NOMO-1 treated with dmso at 0.1 percent for 144 hours (cell line): ENCODE results near the gene NTHL1.
A peak's percentile ranks its signal among the peaks of the same experiment; 100 is the strongest.

Experiments used
- DNase-seq: peaks from one replicate; lab custom pipeline; 2025; ENCODE audit not compliant: unreplicated experiment; lab: John Stamatoyannopoulos, UW

NTHL1 gene

DNA sequence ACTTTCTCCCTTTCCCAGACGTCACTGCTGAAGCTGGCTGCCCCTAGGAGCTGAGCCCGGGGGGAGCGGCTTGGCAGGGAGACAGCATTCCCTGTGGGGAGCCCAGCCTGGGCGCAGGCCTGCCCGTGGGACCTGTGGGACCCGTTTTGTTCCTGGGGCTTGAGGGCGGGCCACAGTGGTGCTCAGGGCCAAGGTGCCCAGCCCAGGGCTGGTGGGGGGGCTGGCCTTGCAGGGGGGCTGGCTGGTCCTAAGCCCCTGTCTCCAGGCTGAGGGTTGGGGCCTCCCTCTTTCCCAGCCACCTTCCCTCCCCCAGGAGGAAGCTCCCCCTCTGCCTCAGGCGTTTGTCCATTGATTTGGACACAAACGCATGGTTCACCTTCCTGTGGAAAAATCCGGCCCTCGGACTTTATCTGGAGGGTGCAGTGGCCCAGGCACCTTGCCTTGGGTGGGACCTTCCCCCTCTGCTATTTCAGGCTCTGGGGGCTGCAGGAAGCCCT, 16.5 kb downstream of the NTHL1 start:
- no peak for DNase-seq

DNA sequence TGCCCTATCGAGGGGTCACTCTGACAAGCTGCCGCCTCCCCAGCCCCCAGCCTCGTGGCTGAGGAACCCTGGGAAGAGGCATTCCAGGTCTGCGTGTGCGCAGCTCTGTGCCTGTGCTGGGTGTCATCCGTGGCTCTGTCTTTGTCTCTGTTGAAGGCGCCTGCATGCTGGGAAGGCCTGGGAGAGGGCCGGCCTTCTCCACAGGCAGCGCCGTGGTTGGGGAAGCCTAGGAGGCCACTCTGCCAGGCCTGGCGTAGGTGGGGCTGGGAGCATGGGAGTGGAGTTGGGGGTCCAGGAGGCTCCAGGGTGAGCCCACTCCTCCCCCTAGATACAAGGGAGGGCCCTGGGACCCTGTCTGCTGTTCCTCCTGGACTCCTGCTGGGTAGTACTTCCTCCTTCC, 17.6 kb downstream of the NTHL1 start:
- DNase-seq = no peak

DNA sequence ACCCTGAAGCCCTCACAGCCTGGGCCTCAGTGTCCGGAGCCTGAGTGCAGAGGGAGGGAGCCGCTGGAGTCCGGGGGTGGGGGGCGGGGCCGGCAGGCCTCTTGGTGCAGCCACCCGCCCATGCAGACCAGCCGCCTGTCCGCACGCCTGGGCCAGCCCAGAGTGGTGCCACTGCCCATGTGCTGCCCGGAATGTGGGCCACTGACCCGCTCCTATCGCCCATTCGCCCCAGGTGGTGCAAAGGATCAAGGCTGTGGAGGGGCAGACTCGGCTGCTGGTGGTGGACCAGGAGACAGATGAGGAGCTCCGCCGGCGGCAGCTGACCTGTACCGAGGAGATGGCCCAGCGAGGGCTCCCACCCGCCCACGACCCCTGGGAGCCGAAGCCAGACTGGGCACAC, 18.3 kb downstream of the NTHL1 start:
- DNase-seq = no peak

DNA sequence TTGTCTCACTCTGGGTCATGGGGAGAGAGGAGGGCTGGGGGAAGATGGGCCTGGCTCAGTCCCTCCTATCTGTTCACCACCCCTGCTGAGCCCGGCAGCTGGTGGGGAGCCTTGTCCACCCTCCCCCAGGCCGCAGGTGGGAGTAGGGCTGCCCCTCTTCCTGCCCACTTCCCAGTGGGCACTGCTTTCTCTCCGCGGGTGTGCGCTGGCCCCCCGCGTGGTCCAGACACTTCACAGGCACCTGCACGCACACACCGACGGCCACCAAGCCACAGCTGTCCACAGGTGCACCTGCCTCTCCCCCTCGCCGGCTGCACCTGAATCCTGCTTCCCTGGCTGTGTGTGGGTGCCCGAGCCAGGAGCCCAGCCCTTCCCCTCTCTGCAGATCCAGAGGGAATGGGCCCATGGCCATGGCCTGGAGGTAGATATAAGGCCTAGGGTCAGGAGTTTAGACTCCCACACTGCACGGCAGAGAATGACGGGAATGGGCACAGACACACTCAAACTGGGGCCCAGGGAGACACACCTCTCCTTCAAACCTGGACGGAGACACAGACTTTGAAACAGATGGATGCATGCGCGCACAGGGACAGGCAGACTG, 18.9 kb downstream of the NTHL1 start:
- no peak for DNase-seq

DNA sequence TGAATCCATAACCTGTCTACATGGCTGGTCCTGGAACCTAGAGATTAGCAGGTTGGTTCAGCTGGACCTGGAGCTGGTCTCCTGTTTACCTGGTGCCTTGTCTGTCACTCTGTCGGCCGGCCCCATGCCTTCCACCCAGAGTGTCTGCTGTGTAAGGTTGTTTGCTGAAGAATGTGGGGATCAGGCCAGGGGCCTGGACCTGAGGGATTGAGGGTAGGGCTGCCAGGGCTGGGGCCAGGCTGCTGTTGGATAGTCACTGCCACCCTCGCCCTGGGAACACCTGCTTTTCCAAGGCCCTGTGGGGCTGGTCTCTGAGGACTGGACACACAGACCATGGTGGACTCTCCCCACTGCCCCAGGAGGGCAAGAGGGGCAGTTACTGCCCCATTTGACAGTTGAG, 19.5 kb downstream of the NTHL1 start:
- DNase-seq = no peak

DNA sequence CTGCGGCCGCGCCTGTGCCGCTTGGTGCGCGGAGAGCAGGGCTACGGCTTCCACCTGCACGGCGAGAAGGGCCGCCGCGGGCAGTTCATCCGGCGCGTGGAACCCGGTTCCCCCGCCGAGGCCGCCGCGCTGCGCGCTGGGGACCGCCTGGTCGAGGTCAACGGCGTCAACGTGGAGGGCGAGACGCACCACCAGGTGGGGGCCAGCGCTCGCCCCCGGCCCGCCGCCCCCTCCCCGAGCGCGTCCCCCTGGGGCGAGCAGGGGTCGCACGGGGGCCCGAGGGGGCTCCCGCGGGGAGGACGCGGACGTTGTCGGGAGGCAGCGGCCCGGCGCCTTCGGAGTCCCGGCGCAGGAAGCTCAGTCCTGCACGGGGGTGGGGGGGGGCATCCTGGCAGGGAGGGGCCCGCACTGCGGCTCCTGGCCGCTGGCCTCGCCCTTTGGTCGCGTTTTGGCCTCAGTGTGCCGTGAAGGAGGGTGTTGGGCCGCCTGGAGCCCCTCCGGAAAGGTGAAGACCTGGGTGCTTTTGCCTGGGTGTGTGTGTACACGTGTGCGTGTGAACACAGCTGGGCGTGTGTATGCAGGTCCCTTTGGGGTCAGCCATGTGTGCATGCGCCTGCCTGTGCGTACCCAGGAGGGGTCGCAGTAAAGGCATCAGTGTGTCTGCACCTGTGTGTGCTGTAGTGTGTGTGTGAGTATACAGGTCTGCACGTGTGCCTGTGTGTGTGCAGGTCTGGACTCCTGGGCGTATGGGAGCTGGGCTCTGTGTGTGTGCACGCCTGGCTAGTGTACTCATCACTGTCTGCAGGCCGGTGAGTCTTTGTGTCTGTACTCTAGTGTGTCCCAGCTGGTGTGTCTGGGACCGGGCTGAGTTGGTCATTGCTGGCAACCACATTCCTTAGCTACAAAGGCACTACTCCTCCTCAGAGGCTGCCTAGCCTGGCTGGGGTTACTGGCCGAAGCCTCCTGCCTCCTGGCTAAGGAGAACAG, 20.3 kb downstream of the NTHL1 start:
- DNase-seq = no peak

DNA sequence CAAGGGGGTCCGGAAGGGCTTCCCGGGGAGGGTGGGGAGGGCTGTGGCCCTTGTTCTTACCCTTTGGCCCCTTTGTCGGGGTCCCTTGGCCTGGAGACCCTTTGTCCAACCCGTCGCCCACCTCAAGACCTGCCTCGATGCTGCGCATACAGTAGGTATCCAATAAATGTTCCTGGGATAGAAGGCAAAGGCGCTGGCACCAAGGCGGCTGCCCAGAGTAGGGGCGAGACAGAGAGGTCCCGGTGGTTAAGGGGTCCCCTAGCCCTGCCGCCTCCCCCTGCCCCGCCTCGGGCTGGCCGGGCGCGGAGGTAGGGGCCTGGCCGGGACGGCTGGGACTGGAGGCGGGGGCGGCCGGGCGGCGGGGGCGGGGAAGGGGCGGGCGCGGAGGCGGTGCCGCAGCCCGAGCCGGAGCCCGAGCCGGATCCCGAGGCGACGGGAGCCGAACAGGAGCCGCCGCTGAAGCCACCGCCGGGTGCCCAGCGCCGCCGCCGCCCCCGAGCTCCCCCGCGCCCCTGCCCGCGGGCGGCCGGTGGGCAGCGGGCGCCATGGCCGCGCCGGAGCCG, 21.1 kb downstream of the NTHL1 start, which contains the start of gene NHERF2:
Gene NHERF2 (plus strand): TSS at position 442 of the 563 bp plus-strand sequence. CDS start 104 bp downstream, at position 546.
- DNase-seq = no peak

DNA sequence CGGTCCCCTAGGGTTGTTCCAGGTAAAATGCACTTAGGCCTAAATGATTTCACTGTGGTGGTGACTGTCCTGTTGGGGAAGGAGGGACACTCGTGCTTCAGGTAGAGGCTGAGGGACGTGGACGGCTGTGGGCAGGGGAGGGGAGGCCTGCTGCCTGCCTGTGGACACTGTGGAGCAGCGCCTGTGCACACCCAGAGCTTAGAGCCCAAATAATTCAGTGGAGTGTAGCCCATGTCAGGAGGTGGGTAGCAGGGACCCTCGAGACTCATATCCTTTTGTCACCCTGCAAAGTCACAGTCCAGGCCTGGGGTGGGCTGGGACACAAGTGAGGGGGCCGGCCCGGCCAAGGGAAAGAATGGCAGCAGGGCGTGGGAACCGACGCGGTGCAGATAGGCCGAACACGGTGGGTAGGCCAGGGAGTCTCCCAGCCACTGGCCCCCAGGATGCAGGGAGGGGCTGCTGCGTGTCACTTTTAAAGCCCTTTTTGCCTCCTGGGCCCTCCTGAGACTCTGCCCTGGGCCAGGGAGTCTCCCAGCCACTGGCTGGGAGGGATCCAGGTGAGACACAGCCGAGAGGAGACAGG, 21.7 kb downstream of the NTHL1 start:
- DNase-seq = no peak

DNA sequence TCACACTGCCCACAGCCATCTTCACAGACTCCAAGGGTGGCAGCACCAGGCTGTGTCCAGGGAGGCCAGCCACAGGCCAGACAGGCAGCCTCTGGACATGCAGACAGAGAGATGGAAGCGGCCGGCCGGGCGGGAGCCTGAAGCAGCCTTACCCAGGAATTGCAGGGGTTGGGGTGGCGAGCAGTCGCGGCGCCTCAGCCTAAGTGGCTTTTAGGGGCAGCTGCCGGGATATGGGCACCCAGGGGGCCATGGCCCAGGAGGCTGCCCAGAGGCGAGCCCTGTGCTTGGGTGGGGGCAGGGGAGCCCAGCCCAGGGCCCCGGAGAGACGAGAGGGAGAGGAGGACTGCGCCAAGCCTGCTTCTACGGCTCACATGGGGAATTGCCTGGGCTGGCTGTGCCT, 22.4 kb downstream of the NTHL1 start:
- DNase-seq = no peak

DNA sequence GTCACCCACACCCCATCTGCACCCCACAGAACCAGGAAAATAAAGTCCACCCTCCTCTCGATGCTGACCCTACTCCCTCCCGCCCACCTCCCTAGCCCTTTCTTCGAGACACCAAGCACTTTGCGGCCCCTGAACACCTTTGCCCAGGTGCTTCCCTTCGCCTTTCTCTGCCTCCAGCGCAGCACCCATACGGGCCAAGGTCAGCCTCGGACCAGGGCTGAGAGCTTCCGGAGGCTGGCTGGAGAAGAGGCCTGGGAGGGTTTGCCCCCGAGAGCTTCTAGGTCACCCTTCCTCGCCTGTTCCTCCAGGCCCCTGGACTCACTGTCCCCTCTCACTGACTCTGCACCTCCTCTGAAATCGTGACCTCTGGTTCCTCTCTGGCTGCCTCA, 23.6 kb downstream of the NTHL1 start:
- DNase-seq = no peak

DNA sequence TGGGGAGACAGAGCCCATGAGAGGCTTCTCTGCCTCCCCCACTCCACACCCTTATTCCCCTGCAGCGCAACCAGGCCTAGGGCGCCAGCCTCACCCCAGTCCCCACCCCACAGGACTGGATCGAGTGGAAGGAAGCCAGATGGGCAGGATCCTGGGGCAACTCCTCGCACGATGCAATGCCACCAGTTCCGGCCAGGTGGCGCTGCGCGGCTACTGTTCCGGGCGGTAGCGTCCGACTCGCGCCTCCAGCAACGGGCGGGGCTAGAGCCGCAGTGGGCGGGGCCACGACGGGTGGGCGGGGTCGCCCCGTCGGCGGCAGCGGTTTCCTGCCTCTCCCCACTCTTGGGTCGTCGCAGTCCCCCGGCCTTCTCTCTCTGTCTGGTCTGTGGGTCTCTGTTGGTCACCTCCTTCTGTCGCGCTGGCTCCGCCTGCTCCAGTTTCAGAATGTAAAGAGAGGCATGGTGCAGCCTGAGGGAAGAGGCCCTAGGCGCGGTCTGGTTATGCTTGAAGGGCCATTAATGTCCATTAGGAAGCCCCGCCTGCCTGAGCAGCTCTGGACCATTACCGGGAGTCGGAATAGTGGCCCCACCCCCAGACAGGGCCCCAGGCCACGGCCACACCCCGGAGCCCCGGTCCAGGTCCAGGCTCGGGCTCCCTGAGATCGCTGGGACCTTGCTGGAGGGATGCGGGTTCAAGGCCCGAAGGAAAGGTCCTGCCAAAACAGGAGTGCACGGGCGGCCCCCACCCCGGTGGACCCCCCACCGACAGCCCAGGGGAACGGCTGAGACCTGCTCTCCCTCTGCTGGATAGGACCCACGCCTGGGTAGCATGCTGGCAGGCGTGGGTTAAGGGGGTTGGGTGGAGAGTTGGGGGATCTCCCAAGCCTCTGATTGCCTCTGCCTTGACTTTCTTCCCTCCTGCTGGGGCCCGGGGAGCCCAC, 24.3 kb downstream of the NTHL1 start:
- DNase-seq = peak; percentile 68

DNA sequence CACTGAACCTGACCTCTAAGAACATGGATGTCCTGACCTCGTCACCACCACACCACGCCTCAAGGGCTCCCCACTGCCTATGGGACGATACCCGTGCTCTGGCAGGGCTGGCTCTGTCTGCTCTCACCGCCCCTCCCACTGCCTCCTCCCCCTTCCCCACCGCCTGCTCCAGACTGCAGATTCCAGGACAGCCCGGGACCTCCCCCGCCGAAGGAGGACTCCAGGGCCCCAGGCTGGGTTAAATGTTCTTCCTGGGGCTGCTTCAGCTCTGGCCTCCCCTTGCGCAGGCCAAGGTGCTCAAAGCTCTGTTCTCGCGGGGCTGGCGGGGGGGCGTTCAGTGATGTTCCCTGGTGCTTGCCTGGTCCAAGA, 24.9 kb downstream of the NTHL1 start:
- no peak for DNase-seq

DNA sequence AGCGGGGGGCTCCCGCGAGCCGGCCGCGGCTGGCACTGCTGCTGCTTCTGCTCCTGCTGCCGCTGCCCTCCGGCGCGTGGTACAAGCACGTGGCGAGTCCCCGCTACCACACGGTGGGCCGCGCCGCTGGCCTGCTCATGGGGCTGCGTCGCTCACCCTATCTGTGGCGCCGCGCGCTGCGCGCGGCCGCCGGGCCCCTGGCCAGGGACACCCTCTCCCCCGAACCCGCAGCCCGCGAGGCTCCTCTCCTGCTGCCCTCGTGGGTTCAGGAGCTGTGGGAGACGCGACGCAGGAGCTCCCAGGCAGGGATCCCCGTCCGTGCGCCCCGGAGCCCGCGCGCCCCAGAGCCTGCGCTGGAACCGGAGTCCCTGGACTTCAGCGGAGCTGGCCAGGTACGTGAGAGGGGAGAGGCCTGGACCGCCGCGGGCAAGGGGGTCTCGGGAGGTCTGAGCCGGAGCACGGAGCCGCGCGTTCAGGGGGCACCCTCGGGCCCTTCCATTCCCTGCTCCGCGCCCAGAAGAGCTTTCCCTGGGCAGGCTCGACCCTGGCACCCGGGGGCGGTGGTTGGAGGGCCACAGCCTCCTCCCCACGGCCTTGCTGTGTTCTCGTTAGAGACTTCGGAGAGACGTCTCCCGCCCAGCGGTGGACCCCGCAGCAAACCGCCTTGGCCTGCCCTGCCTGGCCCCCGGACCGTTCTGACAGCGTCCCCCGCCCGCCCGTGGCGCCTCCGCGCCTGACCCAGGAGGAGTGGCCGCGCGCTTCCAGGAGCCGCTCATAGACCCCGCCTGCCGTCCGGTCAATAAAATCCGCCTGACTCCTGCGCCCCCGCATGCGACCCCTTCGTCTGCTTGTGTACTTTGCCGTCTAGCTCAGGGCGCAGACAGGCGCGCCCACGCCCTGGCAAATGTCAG, 27.5 kb downstream of the NTHL1 start:
- DNase-seq = no peak

DNA sequence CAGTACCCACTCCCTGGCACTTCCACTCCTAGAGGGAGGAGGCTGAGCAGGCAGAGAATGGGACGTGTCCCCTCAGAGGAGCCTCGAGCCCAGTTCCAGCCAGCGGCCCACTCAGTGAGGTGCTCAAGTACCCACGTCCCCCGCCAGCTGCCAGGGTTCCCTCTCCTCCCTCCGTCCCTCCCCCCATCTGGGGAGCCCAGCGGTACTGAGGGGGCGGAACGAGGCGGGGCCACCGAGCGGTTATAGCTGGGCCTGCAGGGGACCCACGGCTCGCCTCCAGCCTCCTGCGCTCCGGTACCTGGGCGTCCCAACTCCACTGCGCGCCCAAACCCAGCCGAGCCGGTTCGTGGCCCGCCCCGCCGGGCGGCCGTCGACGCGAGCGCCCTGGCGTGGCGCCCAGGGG, 28.1 kb downstream of the NTHL1 start, which contains the start of gene NPW:
Gene NPW (plus strand): TSS at position 268 of the 403 bp plus-strand sequence.
- no peak for DNase-seq

DNA sequence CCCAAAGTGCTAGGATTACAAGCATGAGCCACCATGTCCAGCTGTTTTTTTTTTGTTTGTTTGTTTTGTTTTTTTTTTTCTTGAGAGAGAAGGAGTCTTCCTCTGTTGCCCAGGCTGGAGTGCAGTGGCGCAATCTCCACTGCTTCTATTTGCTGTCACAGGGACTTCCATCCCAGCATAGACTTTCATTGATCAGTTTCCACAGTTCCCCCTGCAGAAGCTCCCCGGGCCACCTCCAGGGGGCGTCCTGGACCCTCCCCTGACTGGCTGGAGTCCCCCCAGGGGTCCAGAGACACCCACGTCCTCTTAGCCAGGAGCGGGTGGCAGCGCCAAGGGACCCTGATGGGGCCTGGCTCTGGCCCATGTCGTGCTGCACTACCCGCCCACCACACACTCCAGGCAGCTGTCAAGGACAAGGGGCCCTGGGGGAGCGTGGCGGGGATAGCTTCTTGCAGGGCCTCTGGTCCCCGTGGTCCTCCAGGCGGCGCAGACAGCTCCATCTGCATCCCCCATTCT, 31.2 kb downstream of the NTHL1 start:
- DNase-seq = no peak

DNA sequence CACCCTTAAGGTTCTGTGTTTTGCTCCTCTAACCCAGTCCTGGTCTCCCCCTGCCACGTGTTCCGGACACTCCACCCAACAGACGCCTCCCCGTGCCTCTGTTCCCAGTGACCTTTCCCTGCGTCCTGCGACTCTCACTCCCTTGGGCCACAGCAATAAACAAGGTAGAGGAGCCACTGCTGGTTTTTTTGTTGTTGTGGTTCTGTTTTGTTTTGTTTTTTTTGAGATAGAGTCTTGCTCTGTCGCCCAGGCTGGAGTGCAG, 31.8 kb downstream of the NTHL1 start:
- DNase-seq = no peak

DNA sequence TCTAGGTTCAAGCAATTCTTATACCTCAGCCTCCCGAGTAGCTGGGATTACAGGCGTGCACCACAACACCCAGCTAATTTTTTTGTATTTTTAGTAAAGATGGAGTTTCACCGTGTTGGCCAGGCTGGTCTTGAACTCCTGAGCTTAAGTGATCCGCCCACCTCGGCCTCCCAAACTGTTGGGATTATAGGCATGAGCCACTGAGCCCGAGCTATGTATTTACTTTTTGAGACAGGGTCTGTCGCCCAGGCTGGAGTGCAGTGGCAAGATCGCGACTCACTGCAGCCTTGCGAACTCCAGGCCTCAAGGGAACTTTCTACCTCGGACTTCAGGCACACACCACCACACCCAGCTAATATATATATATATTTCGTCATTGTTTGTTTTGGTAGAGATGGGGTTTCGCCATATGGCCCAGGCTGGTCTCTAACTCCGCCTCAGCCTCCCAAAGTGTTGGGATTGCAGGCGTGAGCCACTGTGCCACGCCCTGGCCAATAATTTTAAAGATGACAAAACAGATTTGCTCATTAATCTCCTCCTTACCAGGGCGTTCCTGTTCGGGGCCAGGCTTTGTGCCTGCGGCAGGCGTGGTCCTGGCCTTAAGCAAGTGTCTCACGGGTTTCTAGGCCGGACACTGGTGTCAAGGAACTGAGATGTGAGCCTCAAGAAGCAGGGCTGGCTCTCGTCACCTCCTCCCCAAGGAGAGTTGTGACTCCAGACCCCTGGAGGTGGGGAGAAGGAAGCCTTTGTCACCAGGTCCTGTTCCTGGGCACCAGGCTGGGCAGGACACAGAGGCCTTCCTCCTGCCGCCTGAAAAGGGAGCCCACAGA, 32.3 kb downstream of the NTHL1 start:
- DNase-seq = peak; percentile 89

DNA sequence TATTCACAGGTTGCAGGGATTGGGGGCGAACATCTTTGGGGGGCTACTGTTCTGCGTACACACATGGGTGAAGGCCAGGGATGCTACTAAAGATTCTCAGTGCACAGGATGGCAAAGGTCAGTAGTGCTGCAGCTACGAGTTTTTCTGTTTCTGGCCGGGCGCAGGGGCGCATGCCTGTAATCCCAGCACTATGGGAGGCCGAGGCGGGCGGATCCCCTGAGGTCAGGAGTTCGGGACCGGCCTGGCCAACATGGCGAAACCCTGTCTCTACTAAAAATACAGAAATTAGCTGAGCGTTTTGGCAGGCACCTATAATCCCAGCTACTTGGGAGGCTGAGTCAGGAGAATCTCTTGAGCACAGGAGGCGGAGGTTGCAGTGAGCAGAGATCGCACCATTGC, 34.1 kb downstream of the NTHL1 start:
- DNase-seq = no peak
